AG04450 (cell line): ENCODE measurements around the gene PTPRD. TPM values are rescaled to one million over a fixed set of nuclear protein-coding genes. Genes with fewer than 3 reads are reported as not detected.

Experiments used
- CTCF ChIA-PET: fragments of 300-600, 350-600 bp; formaldehyde crosslinking; extraction: SDS; loops from one replicate; lab custom pipeline; 2022; ENCODE audit warnings: antibody characterized with exemption, inconsistent platforms; lab: Charles Lee
- POLR2A ChIA-PET: fragments of 350-600 bp; formaldehyde crosslinking; extraction: SDS; loops from one replicate; lab custom pipeline; 2021; ENCODE audit warnings: antibody characterized with exemption, inconsistent platforms; lab: Yijun Ruan, JAX
- DNase-seq: peaks from one replicate; pipeline ENCODE4 v3.0.0-alpha.2; 2011; ENCODE audit warnings: low read depth, low spot score
- H3K27ac ChIP-seq: one replicate; pipeline ENCODE4 v1.5.1; 2012; ENCODE audit warnings: low read depth, low read length, control low read depth
- H3K27me3 ChIP-seq: one replicate; pipeline ENCODE4 v1.6.0; 2012; ENCODE audit warnings: low read length; ENCODE audit not compliant: control insufficient read depth, insufficient read depth
- H3K4me3 ChIP-seq: 2 replicates; pipeline ENCODE4 v1.5.1; 2011; ENCODE audit warnings: mild to moderate bottlenecking, low read depth, low read length, control low read depth
- H3K9me3 ChIP-seq: 2 replicates; pipeline ENCODE4 v1.5.1; 2012; ENCODE audit warnings: low read length; ENCODE audit not compliant: control insufficient read depth, insufficient read depth
- polyA plus RNA-seq: library from polyadenylated mRNA; depleted of rRNA; stranded (reverse); fragments of >200 nt; gene quantifications from 2 replicates; pipeline ENCODE4 v1.2.3, GENCODE V29; 2011
- TF ChIP-seq, protein P1 (sequence below): IDR thresholded peaks from 2 replicates; pipeline ENCODE4 v1.5.1; 2011; ENCODE audit warnings: low read depth, low read length, control low read depth, inconsistent platforms

PTPRD gene
- polyA plus RNA-seq, 1 experiment: 0.19 TPM

DNA sequence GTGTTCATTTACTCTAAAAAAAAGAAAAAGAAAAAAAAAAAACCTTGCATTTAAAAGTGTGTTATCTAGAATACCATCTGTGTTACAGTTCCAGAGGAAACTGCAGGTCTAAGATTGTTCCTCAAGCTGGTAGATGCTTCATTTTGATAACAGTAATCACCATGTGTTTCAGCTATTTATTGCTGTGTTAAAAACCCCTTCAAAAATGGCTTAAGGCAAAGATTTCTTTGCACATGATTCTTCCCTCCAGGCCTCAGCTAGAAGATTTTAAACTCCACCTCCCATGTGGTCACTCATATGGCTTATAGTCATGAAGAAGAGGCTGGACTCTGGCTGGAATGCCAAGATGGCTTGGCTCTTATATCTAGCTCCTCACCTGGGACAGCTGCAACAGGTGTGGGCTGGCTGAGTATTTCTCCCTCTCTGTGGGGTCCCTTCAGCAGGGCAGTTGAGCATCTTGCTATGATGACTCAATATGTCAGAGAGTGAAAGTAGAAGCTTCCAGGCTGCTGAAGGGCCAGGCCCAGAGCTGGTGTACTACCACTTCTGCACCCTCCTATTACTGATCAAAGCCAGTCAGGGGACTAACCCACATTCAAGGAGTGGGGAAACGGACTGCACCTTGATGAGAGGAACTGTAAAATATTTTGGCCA, 1892.8 kb downstream of the PTPRD start:
- H3K27me3 ChIP-seq: no peaks in the 10 kb centered on the region
- TF ChIP-seq, protein P1, sequence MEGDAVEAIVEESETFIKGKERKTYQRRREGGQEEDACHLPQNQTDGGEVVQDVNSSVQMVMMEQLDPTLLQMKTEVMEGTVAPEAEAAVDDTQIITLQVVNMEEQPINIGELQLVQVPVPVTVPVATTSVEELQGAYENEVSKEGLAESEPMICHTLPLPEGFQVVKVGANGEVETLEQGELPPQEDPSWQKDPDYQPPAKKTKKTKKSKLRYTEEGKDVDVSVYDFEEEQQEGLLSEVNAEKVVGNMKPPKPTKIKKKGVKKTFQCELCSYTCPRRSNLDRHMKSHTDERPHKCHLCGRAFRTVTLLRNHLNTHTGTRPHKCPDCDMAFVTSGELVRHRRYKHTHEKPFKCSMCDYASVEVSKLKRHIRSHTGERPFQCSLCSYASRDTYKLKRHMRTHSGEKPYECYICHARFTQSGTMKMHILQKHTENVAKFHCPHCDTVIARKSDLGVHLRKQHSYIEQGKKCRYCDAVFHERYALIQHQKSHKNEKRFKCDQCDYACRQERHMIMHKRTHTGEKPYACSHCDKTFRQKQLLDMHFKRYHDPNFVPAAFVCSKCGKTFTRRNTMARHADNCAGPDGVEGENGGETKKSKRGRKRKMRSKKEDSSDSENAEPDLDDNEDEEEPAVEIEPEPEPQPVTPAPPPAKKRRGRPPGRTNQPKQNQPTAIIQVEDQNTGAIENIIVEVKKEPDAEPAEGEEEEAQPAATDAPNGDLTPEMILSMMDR: no peak
- no peak overlapping the region for H3K4me3 ChIP-seq
- ChIA-PET CTCF (interaction anchor here (0.7 kb wide), 1 partner anchor 191 kb away, joined by 3 read pairs; no protein-coding TSS in a partner anchor), POLR2A (no interaction called here)
- peaks cover 3% of the 10 kb centered on the region; the same call in 1 of the 2 replicates for H3K9me3 ChIP-seq
- no peak overlapping the region for H3K27ac ChIP-seq
- no peak for DNase-seq

DNA sequence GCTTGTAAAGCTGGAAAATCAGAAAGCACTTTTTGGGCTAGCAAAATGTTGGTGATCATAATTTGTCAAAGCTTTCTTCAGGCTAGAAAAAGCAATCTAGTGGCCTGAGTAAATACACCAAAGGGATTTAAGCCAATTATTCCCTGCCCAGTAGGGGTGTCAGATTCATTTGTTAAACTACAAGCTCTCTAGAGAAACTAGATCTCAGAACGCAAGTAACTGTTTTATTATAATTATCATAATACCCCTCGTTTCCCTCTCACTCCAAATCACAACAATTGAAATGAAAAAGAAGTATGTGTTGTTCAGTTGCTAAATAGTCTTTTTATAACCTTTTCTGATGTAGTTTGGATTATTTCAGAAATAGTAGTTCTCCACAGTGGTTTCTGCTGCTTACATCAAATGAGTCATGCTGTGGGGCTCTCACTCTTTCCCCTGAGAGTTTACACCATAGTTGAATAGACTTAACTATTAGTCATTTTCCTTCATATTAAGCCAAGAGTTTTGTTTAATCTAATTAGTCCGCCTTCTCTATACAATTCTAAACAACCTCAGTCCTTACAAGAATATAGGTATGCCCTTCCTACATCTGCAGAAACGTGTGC, 1894.6 kb downstream of the PTPRD start:
- no peak overlapping the region for H3K27ac ChIP-seq
- peak; percentile 0 for DNase-seq
- H3K27me3 ChIP-seq: no peaks in the 10 kb centered on the region
- ChIA-PET CTCF (interaction anchor here (0.6 kb wide), 1 partner anchor 14 kb away, joined by 3 read pairs; no protein-coding TSS in a partner anchor), POLR2A (no interaction called here)
- H3K9me3 ChIP-seq: peaks cover 8% of the 10 kb centered on the region
- no peak overlapping the region for H3K4me3 ChIP-seq
- TF ChIP-seq, protein P1: no peak

DNA sequence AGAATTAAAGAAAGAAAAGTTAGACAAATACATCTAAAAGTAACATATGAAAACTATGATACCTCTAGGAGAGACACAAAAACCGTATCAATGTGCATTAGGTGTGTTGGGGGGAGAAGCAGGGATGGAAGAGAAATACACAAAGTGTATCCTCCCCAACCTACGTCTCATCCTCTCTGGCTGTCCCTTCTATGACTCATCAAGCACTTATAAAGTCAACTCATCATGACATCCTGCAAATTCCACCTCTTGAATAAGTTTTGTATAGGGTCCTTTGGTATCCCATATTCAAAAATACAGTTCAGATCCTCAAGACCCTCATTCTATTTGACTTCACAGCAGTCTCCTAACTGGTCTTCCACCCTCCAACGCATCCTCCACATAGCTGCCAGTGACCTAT, 1895.7 kb downstream of the PTPRD start:
- TF ChIP-seq, protein P1: no peak
- peaks cover 10% of the 10 kb centered on the region for H3K9me3 ChIP-seq
- no peak for DNase-seq
- CTCF ChIA-PET: interaction anchor here (0.6 kb wide), 1 partner anchor 13 kb away, joined by 3 read pairs; no protein-coding TSS in a partner anchor
- H3K27me3 ChIP-seq: no peaks in the 10 kb centered on the region
- H3K4me3 ChIP-seq: no peak overlapping the region
- no peak overlapping the region for H3K27ac ChIP-seq
- POLR2A ChIA-PET: no interaction called here

DNA sequence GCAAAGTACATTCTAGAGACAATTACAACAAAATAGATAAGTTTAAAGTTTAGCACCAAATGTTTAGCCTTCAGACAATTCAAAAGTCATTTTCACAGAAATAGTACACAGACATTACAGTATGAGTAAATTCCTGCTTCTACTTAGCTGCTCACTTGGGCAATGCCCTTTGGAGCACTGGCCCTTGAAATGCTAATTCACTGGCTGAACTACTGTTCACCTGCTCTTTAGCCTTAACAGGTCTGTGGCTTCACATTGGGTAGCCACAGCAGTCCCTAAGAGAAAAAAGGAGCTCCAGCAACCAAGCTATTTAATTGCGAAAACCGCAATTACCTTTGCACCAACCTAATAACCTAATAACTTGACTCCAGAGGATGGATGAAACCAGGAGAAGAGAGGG, 1897.0 kb downstream of the PTPRD start:
- Histone ChIP-seq H3K27ac (no peak overlapping the region), H3K9me3 (peaks cover 10% of the 10 kb centered on the region), H3K4me3 (no peak overlapping the region), H3K27me3 (no peaks in the 10 kb centered on the region)
- ChIA-PET POLR2A (no interaction called here), CTCF (no interaction called here)
- DNase-seq: no peak
- TF ChIP-seq, protein P1: no peak

DNA sequence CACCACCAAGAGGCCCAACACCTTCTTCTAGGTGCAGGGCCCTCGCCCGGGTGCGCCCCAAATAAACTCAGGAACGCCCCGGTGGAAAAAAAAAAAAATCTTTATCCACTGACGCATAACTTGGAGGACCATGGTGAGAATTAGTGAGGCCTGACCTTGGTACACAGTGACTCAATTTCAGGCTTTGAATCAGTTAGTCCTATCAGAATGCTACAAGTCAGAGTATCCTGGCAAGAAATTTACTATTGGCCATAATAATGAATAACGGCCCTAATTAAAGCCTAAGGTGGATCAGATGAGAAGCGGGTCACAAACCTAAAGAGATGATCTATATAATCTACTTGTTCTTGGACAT, 1899.0 kb downstream of the PTPRD start:
- Histone ChIP-seq H3K27ac (no peak overlapping the region), H3K27me3 (no peaks in the 10 kb centered on the region), H3K9me3 (peaks cover 12% of the 10 kb centered on the region), H3K4me3 (no peak overlapping the region)
- POLR2A ChIA-PET: no interaction called here
- CTCF ChIA-PET: no interaction called here
- no peak for DNase-seq
- TF ChIP-seq, protein P1: no peak
